NCI-H226 (cell line): ENCODE measurements around the gene PRIMPOL.
"Not testable (repeated sequence)": the region's sequence is repeated elsewhere in the genome, so short reads cannot be mapped to it uniquely, and the experiment has no call there.

Experiments used
- DNase-seq: peaks from one replicate; pipeline ENCODE4 v3.0.0-alpha.2; 2015

Gene PRIMPOL

DNA sequence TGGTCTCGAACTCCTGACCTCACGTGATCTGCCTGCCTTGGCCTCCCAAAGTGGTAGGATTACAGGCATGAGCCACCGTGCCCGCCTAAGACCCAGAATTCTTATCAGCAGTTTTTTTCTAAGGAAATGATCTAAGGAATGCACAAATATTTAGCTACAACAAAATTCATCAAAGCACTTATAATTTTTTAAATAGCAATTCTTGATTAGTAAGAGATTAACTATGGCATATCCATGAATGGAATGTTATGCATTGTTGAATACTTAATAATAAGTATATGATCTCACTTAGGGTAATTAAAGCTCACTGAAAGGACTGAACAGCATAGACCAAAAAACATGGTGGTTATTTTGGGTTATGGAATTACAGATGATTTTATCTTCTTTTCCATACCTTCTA is 66.0 kb downstream of the PRIMPOL start:
- no peak for DNase-seq

DNA sequence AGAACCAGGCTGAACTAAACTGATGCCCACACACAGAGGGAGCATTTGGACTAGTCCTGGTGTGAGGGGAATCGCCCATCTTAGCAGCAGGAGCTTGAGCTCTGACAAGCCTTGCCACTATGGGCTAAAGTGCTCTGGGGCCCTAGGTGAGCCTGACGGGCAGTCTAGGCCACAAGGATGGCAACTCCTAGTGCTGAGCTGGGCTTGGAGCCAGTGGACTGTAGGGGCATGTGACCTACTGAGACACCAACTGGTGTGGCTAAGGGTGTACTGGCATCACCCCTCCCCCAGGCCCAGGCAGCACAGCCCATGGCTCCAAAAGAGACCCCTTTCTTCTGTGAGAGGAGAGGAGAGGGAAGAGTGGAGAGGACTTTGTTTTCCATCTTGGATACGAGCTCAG is 69.9 kb downstream of the PRIMPOL start:
- DNase-seq = no peak

DNA sequence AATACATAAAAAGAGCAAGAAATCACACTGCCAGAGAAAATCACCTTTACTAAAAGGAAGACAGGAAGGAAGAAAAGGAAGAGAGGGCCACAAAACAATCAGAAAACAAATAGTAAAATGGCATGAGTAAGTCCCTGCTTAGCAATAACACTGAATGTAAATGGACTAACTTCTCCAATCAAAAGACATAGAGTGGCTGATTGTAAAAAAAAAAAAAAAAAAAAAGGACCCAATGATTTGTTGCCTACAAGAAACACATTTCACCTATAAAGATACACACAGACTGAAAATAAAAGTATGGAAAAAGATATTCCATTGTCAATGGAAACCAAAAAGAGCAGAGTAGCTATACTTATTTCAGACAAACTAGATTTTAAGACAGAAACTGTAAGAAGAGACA is 71.7 kb downstream of the PRIMPOL start:
- no peak for DNase-seq

DNA sequence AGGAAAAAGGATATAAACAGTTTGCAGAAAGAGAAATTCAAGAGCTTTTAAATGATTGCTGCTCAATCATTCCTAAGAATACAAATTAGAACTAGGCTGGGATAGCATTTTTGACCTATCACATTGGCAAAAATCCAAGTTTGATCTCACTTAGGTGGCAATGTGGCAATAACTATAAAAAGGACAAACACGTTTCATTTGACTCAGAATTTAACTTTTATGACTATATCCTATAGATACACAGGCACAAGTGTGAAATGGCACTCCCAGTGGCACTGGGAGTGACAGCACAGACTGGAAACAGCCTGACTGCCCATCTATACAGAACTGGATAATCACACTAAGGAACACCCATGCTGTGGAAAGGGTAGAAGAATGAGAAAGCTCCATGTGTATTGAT is 73.3 kb downstream of the PRIMPOL start:
- no peak for DNase-seq

DNA sequence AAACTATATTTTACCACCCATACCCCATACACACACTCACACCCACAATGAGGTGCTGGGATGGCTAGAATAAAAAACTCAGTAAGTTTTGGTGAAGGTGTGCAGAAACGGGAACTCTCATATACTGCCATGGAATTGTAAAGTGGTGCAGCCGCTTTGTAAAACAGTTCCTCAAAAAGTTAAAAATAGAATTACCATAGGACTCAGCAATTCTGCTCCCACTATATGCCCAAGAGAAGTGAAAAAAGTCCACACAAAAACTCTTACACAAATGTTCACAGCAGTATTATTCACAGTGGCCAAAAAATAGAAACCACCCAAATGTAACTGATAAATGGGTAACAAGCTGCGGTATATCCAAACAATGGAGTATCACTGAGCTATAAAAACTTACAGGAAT is 77.9 kb downstream of the PRIMPOL start:
- no peak for DNase-seq

DNA sequence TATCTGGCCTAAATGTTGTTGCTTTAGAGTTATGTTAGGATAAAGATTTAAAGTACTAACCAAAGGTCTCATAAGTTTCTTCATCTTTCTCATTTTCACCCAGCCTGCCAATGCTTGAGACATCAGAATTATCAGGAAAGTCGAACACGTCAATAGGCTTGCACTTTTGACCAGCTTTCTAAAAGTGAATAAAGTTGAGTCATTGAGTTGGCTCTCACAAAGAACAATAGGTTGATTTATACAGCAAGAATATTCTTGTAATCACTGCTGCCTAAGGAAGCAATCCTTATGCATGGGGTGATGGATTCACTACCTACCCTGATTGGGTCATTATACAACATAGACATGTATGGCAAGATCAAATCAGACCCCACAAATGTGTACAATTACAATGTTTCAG is 79.3 kb downstream of the PRIMPOL start:
- DNase-seq = no peak

DNA sequence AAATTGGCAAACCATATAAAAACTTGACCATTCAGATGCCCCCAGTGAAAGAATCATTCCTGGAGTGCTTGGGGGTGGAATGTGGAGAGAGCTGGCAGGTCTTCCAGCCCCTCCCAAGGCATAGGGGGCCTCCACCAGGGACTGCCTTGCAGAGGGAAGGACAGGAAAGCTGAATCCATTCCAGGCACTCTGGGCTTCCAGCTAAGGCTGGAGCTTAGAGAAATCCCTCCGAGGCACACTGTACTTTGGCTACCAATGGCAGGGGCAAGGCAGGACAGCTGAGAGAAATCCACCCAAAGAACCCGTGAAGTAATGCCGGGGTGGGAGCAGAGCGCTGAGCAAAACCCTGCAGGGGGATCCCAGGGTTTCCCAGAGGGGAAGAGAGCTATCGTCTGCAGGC is 80.4 kb downstream of the PRIMPOL start:
- no peak for DNase-seq

DNA sequence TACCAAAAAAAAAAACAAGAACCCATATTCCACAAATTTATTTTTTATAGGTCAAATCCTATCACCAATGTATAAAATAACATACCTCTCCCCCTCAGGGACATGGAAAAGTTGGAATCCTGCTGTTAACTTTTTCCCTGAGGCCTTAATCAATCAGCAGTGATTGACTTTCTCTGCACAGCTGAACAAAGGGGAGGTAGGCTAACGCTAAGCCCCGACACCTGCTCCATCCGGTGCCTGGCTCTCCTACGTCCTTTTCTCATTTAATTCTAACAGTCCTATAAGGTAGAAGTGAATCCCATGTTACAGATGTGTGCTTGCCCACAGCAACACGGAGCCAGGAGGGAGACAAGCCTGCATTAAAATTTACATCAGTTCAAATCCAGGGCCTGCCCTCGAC is 81.5 kb downstream of the PRIMPOL start:
- no peak for DNase-seq

DNA sequence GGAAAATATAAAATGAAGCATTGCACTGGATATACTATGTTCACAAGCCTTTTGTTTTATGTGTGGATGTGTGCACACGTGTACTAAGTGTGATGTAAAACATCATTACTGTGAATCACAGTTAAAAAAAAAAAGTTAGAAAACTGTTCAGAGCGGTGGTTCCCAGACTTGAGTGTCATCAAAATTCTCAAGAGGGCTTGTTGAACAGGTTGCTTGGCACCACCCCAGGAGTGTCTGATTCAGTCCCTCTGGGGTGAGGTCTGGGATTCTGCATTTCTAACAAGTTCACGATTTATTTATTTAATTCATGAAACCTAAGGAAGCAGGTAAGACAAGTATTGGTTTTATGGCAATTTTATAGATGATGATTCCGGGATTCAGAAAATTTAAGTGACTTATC is 82.6 kb downstream of the PRIMPOL start:
- no peak for DNase-seq

DNA sequence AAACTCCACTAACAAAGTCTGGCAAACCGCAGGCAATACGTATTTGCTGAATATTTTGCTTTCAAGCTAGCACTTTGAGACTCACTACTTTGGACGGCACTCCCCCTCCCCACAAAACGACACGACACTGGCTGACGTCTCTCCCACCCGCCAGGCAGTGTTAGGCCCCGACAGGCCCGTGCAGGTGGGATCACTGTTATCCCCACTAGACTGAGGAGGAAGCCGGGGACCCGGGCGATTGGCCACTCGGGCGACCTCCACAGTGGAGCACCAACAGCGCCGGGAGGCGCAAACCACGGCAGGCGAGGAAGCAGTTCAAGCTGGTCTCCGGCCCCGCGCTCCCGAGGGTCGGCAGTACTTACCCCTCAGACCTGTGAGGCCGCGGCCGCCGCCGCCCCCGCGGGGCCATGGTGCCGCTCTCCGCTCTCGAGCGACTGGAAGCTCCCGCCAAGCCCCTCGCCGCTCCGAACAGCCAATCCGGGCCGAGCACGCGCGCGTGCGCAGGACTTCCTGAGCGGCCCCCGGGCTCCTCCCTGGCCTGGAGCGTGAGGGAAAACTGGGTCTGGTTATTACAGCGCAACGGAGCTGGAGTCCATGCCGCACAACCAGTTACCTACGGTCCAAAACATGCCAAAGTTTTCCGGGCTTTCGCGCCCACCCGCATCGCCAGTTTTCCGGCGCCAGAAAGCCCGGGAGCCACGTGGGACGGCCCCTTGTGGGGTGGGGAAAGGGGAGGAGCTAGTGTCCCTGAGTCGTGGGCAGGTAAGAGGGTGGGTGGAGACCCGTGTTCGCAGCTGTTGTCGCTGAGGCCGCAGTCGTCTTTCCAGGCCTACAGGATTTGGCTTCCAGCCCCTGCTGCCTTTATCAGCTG is 84.4 kb downstream of the PRIMPOL start, which contains the start of gene CENPU:
Gene CENPU, minus strand, starts transcription at position 443 of the 871 bp plus-strand sequence. Its CDS starts 34 bp downstream, at position 409.
- DNase-seq = peak; percentile 92

DNA sequence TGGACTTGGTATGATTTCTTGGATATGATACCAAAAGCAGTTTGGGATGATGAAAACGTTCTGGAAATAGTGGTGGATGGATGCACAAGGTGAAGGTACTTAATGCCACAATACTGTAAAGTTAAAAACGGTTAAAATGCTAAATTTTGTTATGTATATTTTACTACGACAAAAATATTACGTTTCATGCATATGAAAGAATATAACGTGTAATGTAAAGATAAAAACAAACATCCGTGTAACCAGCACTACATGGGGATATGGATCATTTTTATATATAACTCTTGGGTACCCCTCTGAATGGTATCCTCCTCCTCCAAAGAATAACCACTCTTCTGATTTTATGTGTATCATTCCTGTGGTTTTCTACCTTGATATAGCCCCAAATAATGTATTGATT is 85.2 kb downstream of the PRIMPOL start:
- DNase-seq = no peak

DNA sequence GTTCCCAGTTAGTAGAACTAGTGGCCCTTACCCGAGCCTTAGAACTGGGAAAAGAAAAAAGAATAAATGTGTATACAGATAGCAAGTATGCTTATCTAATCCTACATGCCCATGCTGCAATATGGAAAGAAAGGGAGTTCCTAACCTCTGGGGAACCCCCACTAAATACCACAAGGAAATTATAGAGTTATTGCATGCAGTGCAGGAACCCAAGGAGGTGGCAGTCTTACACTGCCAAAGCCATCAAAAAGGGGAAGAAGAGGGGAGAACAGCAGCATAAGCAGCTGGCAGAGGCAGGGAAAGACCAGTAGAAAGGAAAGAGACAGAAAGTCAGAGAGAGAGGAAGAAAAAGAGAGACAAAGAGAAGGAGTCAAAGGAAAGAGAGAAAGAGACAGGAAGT is 90.0 kb downstream of the PRIMPOL start:
- not testable (repeated sequence) for DNase-seq

DNA sequence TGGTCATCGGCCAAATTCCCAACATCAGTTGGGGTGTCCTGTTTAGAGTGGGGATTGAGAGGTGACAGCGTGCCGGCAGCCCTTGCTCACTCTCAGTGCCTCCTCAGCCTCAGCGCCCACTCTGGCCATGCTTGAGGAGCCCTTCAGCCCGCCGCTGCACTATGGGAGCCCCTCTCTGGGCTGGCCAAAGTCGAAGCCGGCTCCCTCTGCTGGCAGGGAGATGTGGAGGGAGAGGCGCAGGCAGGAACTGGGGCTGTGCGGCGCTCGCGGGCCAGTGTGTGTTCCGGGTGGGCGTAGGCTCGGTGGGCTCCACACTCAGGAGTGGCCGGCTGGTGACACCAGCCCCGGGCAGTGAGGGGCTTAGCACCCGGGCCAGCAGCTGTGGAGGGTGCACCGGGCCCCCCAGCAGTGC is 91.4 kb downstream of the PRIMPOL start:
- no peak for DNase-seq

DNA sequence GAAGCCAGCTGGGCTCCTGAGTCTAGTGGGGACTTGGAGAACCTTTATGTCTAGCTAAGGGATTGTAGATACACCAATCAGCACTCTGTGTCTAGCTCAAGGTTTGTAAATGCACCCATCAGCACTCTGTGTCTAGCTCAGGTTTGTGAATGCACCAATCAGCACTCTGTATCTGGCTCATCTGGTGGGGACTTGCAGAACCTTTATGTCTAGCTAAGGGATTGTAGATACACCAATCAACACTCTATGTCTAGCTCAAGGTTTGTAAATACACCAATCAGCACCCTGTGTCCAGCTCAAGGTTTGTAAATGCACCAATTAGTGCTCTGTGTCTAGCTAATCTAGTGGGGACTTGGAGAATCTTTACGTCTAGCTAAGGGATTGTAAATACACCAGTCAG is 92.1 kb downstream of the PRIMPOL start:
- not testable (repeated sequence) for DNase-seq

DNA sequence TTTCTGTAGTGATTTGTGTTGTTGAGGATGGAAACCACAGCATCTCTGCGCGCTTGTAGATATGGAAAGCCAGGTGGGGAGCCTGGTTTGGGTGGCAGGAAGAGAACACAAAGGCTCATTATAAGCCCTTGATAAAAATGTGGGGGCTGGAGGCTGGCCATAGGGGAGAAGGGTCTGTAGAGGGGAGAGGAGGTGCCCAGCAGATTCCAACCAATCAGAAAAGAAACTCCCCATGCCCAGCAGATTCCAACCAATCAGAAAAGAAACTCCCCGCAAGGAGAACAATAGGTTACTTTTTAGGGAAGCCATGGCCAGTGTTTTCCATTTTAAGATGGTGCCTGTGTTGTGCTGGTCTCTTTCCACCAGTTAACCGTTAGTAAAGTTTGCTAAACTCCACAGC is 94.1 kb downstream of the PRIMPOL start:
- no peak for DNase-seq

DNA sequence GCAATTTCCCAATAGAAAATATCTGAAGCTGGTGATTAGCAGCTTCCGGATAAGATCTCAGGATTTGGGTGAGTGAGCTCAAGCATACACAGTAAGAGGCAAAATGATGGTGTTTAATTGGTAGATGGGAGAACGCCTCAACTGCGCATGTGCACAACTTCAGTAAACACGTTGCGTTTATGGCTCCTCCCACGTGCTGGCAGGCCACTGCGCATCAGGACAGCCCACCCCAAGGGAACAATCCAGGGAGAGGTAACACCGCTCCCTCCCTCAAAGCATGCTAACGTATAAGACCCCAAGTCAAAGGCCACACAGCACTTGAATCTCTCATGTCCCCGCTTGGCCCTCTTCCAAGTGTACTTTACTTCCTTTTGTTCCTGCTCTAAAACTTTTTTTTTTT is 94.7 kb downstream of the PRIMPOL start:
- no peak for DNase-seq
